ENCODE data around the gene BTBD9. TPM values are rescaled to one million over a fixed set of nuclear protein-coding genes. Genes with fewer than 3 reads are reported as not detected.

BTBD9 gene
- total and polyA plus RNA-seq, 9 of the 15 experiments (the other 6 are each of a cell fraction or from before 2014, with no cell fraction given) = 0.08 to 1.6 (median 0.58) TPM

DNA sequence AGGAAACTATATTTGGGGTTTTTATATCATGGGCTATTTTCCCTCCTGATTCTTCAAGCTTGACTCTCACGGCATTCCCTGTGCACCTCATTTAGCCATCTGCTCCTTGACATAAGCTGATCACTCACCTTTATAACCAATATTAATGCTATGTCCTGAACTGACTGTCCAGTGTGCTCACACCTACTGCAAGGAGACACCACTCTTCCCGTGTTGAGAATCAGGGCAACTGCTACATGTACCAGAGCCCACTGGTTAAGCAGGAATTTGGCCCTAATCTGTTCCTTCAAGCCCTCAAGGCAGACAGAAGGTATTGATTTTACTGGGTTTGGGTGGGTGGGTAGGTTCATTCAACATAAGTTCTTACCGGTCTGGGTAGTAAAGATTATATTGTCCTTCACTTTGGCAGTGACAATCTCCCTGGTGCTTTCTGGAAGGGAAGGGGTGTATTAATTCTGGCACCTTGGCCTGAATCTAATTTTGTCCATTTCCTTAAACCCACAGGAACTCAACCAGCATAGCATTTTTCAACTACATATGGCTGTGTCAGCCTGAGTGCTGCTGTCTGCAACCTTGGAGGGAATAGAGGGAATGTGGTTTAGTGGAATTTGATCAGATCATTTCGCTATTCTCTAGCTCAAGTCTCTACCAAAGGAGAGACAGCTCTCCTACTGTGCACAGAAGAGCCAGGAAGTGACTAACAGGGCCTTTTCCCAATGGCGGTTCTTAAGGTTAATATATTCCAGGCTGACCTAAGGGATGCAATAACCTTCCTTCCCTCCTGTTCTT lies 293.2 kb downstream of the BTBD9 start:
- in situ Hi-C loops (cut with MboI) (no loop called here), intact Hi-C loops (cut with micrococcal nuclease) (no loop called here)
- FAIRE-seq (no peak), DNase-seq (ENCODE audit: extremely low read depth in 1 of 4, low spot score in 3 of 4) (no peak), ATAC-seq (no peak)
- Histone ChIP-seq H3K79me2 (ENCODE audit: control insufficient read depth, insufficient read depth, low read length) (no peaks in the 10 kb centered on the region), H3K9ac (ENCODE audit: insufficient read depth in 1 of 2, low read depth in 2 of 2, low read length in 2 of 2) (no peak overlapping the region), H3K27me3 (ENCODE audit: control insufficient read depth in 2 of 2, insufficient read depth in 2 of 2, low read length in 2 of 2) (peaks cover 0 to 6% of the 10 kb centered on the region in 2 experiments; a peak in 3 of 5 replicates), H3K36me3 (ENCODE audit: control insufficient read depth, insufficient read depth, low read length) (no peaks in the 10 kb centered on the region), H3K4me1 (replicated peaks in 1 of 2; ENCODE audit: control insufficient read depth in 2 of 2, insufficient read depth in 2 of 2, low read length in 2 of 2) (no peaks in the 10 kb centered on the region), H3K9me1 (ENCODE audit: control insufficient read depth, insufficient read depth, low read length) (no peaks in the 10 kb centered on the region), H3K9me3 (replicated peaks; ENCODE audit: control insufficient read depth, insufficient read depth, low read depth, low read length) (no peaks in the 10 kb centered on the region), H3K4me2 (ENCODE audit: insufficient read depth, low read length) (no peak overlapping the region), H2AFZ (ENCODE audit: low read depth, low read length) (no peak overlapping the region), H3K4me3 (no peak overlapping the region), H4K20me1 (replicated peaks; ENCODE audit: control insufficient read depth, insufficient read depth, low read length) (no peaks in the 10 kb centered on the region), H3K27ac (ENCODE audit: extremely low read depth, low read depth, low read length) (no peak overlapping the region)
- ChIA-PET POLR2A (no interaction called here), CTCF (ENCODE audit: low intra/inter-chr PET ratio) (no interaction called here)
- 1% methylated on average over 5 of the region's 5 CpGs for WGBS (ENCODE audit: insufficient coverage, low coverage, missing lambda C conversion rate)
- no peak for TF ChIP-seq WHSC1 (IDR thresholded peaks at IDR 0.05; ENCODE audit: low read length)
- TF ChIP-seq ZNF274 (IDR thresholded peaks at IDR 0.05; ENCODE audit: borderline replicate concordance, low read depth, low read length) = no peak
- no peak for TF ChIP-seq ATF2 (CRISPR knock-in tag; IDR thresholded peaks at IDR 0.05)
- no peak for TF ChIP-seq CTCFL (IDR thresholded peaks at IDR 0.05; ENCODE audit: borderline replicate concordance, insufficient read depth, low read depth, low read length, poor library complexity, severe bottlenecking)
- TF ChIP-seq CCAR2 (IDR thresholded peaks at IDR 0.05; ENCODE audit: low read depth, low read length) = no peak
- TF ChIP-seq ZNF165 (CRISPR knock-in tag; IDR thresholded peaks at IDR 0.05; ENCODE audit: borderline replicate concordance) = no peak
- TF ChIP-seq NELFE (IDR thresholded peaks at IDR 0.05; ENCODE audit: insufficient read depth, insufficient read length) = no peak
- no peak for TF ChIP-seq SOX6 (IDR thresholded peaks at IDR 0.05)
- TF ChIP-seq, protein P1, sequence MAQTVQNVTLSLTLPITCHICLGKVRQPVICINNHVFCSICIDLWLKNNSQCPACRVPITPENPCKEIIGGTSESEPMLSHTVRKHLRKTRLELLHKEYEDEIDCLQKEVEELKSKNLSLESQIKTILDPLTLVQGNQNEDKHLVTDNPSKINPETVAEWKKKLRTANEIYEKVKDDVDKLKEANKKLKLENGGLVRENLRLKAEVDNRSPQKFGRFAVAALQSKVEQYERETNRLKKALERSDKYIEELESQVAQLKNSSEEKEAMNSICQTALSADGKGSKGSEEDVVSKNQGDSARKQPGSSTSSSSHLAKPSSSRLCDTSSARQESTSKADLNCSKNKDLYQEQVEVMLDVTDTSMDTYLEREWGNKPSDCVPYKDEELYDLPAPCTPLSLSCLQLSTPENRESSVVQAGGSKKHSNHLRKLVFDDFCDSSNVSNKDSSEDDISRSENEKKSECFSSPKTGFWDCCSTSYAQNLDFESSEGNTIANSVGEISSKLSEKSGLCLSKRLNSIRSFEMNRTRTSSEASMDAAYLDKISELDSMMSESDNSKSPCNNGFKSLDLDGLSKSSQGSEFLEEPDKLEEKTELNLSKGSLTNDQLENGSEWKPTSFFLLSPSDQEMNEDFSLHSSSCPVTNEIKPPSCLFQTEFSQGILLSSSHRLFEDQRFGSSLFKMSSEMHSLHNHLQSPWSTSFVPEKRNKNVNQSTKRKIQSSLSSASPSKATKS (CRISPR knock-in tag; IDR thresholded peaks at IDR 0.05) = no peak
- no peak for TF ChIP-seq SLC30A9 (CRISPR knock-in tag; IDR thresholded peaks at IDR 0.05)
- TF ChIP-seq FOXK1 (CRISPR knock-in tag; IDR thresholded peaks at IDR 0.05; ENCODE audit: borderline replicate concordance) = no peak
- no peak for TF ChIP-seq GTF2B (IDR thresholded peaks at IDR 0.05; ENCODE audit: extremely low read depth, insufficient read length)
- TF ChIP-seq HOXB6 (CRISPR knock-in tag; IDR thresholded peaks at IDR 0.05; ENCODE audit: borderline replicate concordance) = no peak
- TF ChIP-seq MYBL2 (IDR thresholded peaks at IDR 0.05; ENCODE audit: low read depth) = no peak
- no peak for TF ChIP-seq MYBL2 (CRISPR knock-in tag; IDR thresholded peaks at IDR 0.05; ENCODE audit: borderline replicate concordance)
- BruUV-seq (replicated peaks) = no TSS peak
